HCT116 (cell line): ENCODE measurements around the gene TMEM217. TPM values are rescaled to one million over a fixed set of nuclear protein-coding genes. Genes with fewer than 3 reads are reported as not detected.

Experiments
- ATAC-seq: fragments of 200-7000 bp; cut with Tn5 transposase; 2 replicates; pipeline ENCODE4 v1.9.1; 2020; ENCODE audit warnings: mild to moderate bottlenecking, moderate library complexity
- BruUV-seq: library from RNA; stranded (reverse); fragments of 400-500 nt; replicated peaks from 2 replicates; lab custom pipeline; 2021; lab: Mats Ljungman, UMichigan
- CTCF ChIA-PET: fragments of 300-600 bp; sonication (Branson Sonifier 250); formaldehyde crosslinking; loops from one replicate; lab custom pipeline; 2021; ENCODE audit warnings: antibody characterized with exemption; lab: Charles Lee
- POLR2A ChIA-PET: fragments of 300-600, 350-600 bp; sonication (Branson Sonifier 250); formaldehyde crosslinking; loops from one replicate; lab custom pipeline; 2021; ENCODE audit warnings: antibody characterized with exemption; lab: Charles Lee
- RAD21 ChIA-PET, 2 experiments: fragments of 300-600 bp; sonication (Branson Sonifier 250); formaldehyde crosslinking; loops; one replicate each; lab custom pipeline; 2023; ENCODE audit warnings: low total read pairs in 2 of 2; ENCODE audit not compliant: uncharacterized antibody in 2 of 2, unreplicated experiment in 2 of 2, low non-redundant PET in 1 of 2; lab: Charles Lee
- DNase-seq: peaks from one replicate; pipeline ENCODE4 v3.0.0-alpha.2; 2010; ENCODE audit warnings: low read depth, low spot score
- H2AFZ ChIP-seq: fragments of 200-600 bp; shearing (Covaris generic), sonication (generic); 2 replicates; pipeline ENCODE4 v1.6.1; 2017; ENCODE audit warnings: low read depth, mixed run types, mixed read lengths, antibody characterized with exemption, low read length; ENCODE audit not compliant: poor library complexity, severe bottlenecking
- H3K27ac ChIP-seq: 2 replicates; pipeline ENCODE4 v1.5.1; 2012; ENCODE audit warnings: low read depth, low read length
- H3K27me3 ChIP-seq: fragments of 200-600 bp; sonication (generic); 2 replicates; pipeline ENCODE4 v1.6.1; 2016; ENCODE audit warnings: mixed run types, low read length, mixed read lengths; ENCODE audit not compliant: insufficient read depth
- H3K36me3 ChIP-seq, 2 experiments: fragments of 200-500 bp in 1 of 2; fragments of 200-600 bp in 1 of 2; sonication (Bioruptor generic) in 1 of 2; sonication (generic) in 1 of 2; 2 replicates each; pipeline versions ENCODE4 v1.5.1 to v1.6.1; 2014 to 2016; ENCODE audit warnings: low read length in 2 of 2, inconsistent platforms in 1 of 2, mixed read lengths in 1 of 2, mixed run types in 1 of 2; ENCODE audit not compliant: insufficient read depth in 2 of 2, control insufficient read depth in 1 of 2
- H3K4me1 ChIP-seq, 2 experiments: fragments of 200-600 bp in 1 of 2; sonication (generic) in 1 of 2; 2 replicates each; pipeline versions ENCODE4 v1.5.1 to v1.6.1; 2012 to 2017; ENCODE audit warnings: low read length in 2 of 2, inconsistent platforms in 1 of 2, mild to moderate bottlenecking in 1 of 2, mixed read lengths in 1 of 2, mixed run types in 1 of 2, moderate library complexity in 1 of 2; ENCODE audit not compliant: insufficient read depth in 2 of 2, control insufficient read depth in 1 of 2
- H3K4me2 ChIP-seq: fragments of 200-600 bp; sonication (generic); 2 replicates; pipeline ENCODE4 v1.6.1; 2017; ENCODE audit warnings: mixed run types, low read length, mixed read lengths
- H3K4me3 ChIP-seq, 2 experiments: fragments of 200-600 bp in 1 of 2; sonication (generic) in 1 of 2; replicated peaks in 1 of 2; 2 replicates each; pipeline ENCODE4 v1.5.1; 2011 to 2016; ENCODE audit warnings: low read length in 2 of 2, control low read depth in 1 of 2, low read depth in 1 of 2, mild to moderate bottlenecking in 1 of 2, mixed read lengths in 1 of 2, mixed run types in 1 of 2
- H3K79me2 ChIP-seq: fragments of 200-600 bp; sonication (generic); 2 replicates; pipeline ENCODE4 v1.6.1; 2017; ENCODE audit warnings: mild to moderate bottlenecking, mixed run types, low read length, moderate library complexity, mixed read lengths; ENCODE audit not compliant: insufficient read depth
- H3K9ac ChIP-seq: fragments of 200-600 bp; sonication (generic); 2 replicates; pipeline ENCODE4 v1.6.1; 2016; ENCODE audit warnings: low read length, mixed read lengths
- H3K9me2 ChIP-seq: fragments of 200-600 bp; sonication (generic), shearing (Covaris generic); 2 replicates; pipeline ENCODE4 v1.6.1; 2017; ENCODE audit warnings: mixed run types, mild to moderate bottlenecking, moderate library complexity; ENCODE audit not compliant: insufficient read depth
- H3K9me3 ChIP-seq, 2 experiments: fragments of 200-500 bp in 1 of 2; fragments of 200-600 bp in 1 of 2; sonication (Bioruptor generic) in 1 of 2; sonication (generic) in 1 of 2; 2 replicates each; pipeline ENCODE4 v1.6.1; 2014 to 2017; ENCODE audit warnings: low read length in 2 of 2, mixed read lengths in 2 of 2, inconsistent platforms in 1 of 2, low read depth in 1 of 2, mild to moderate bottlenecking in 1 of 2, mixed run types in 1 of 2, moderate library complexity in 1 of 2; ENCODE audit not compliant: control insufficient read depth in 1 of 2, insufficient read depth in 1 of 2
- H4K20me1 ChIP-seq: fragments of 200-600 bp; sonication (generic), shearing (Covaris generic); 2 replicates; pipeline ENCODE4 v1.6.1; 2017; ENCODE audit warnings: mixed run types, mild to moderate bottlenecking, moderate library complexity; ENCODE audit not compliant: insufficient read depth
- CTCF ChIP-seq, 3 experiments: fragments of 200-600 bp in 1 of 3; sonication (generic) in 1 of 3; IDR thresholded peaks in 2 of 3; conservative IDR thresholded peaks in 1 of 3; 2 replicates each; pipeline ENCODE4 v1.5.1; 2012 to 2017; ENCODE audit warnings: low read depth in 2 of 3, low read length in 2 of 3, antibody characterized with exemption in 1 of 3, borderline replicate concordance in 1 of 3, control low read depth in 1 of 3, mild to moderate bottlenecking in 1 of 3, mixed read lengths in 1 of 3, mixed run types in 1 of 3, moderate library complexity in 1 of 3; ENCODE audit not compliant: insufficient read depth in 1 of 3
- FOSL1 ChIP-seq: IDR thresholded peaks from 2 replicates; pipeline ENCODE4 v1.6.1; 2012; ENCODE audit warnings: low read depth
- POLR2AphosphoS5 ChIP-seq: IDR thresholded peaks from 2 replicates; pipeline ENCODE4 v1.6.1; 2011; ENCODE audit warnings: mild to moderate bottlenecking, low read depth, low read length, moderate library complexity
- SP1 ChIP-seq: IDR thresholded peaks from 2 replicates; pipeline ENCODE4 v1.6.1; 2012; ENCODE audit warnings: low read depth
- TCF7L2 ChIP-seq: IDR thresholded peaks from 2 replicates; pipeline ENCODE4 v1.7.0; 2011; ENCODE audit warnings: borderline replicate concordance, inconsistent platforms; ENCODE audit not compliant: insufficient read depth, insufficient read length; ENCODE audit errors: extremely low read depth
- YY1 ChIP-seq: IDR thresholded peaks from 2 replicates; pipeline ENCODE4 v1.6.1; 2011; ENCODE audit warnings: low read length, low read depth, moderate library complexity, mild to moderate bottlenecking; ENCODE audit not compliant: insufficient replicate concordance; ENCODE audit errors: extremely low read depth
- ZFX ChIP-seq: fragments of 450-650 bp; IDR thresholded peaks from 2 replicates; pipeline ENCODE4 v1.6.1; 2017
- ZNF274 ChIP-seq: fragments of 200-500 bp; sonication (Bioruptor generic); IDR thresholded peaks from 2 replicates; pipeline ENCODE4 v1.6.1; 2014; ENCODE audit warnings: mild to moderate bottlenecking, low read depth, low read length, inconsistent platforms
- intact Hi-C: fragments of 100-400 bp; cut with micrococcal nuclease; formaldehyde crosslinking; loops from 2 replicates; pipeline ENCODE4 v1.10.0; 2022
- total RNA-seq: library from RNA; stranded (reverse); gene quantifications from one replicate; pipeline ENCODE4 v1.2.1, GENCODE V29; 2021; ENCODE audit not compliant: unreplicated experiment
- TF ChIP-seq, protein P1 (sequence below): IDR thresholded peaks from 2 replicates; pipeline ENCODE4 v1.6.1; 2012; ENCODE audit warnings: low read depth
- TF ChIP-seq, protein P2 (sequence below): IDR thresholded peaks from 2 replicates; pipeline ENCODE4 v1.6.1; 2012

TMEM217 gene
- total RNA-seq, 1 experiment from 2014 or later, result 0.98 TPM

- Histone ChIP-seq H2AFZ (no peak overlapping the region), H3K4me1 (0 out of 4 replicates have a peak, but pooled peaks cover 0 to 3% of the 10 kb centered on the region in 2 experiments), H3K27ac (no peak overlapping the region), H3K9me2 (no peaks in the 10 kb centered on the region), H3K4me3 (no peak overlapping the region), H3K79me2 (no peaks in the 10 kb centered on the region), H3K27me3 (no peaks in the 10 kb centered on the region), H3K4me2 (no peak overlapping the region), H3K9ac (no peak overlapping the region), H4K20me1 (0 out of 2 replicates have a peak, but pooled peaks cover 6% of the 10 kb centered on the region), H3K36me3 (peaks cover 16 to 35% of the 10 kb centered on the region in 2 experiments), H3K9me3 (no peaks in the 10 kb centered on the region)
- TF ChIP-seq POLR2AphosphoS5, result no peak
- TF ChIP-seq, protein P1, sequence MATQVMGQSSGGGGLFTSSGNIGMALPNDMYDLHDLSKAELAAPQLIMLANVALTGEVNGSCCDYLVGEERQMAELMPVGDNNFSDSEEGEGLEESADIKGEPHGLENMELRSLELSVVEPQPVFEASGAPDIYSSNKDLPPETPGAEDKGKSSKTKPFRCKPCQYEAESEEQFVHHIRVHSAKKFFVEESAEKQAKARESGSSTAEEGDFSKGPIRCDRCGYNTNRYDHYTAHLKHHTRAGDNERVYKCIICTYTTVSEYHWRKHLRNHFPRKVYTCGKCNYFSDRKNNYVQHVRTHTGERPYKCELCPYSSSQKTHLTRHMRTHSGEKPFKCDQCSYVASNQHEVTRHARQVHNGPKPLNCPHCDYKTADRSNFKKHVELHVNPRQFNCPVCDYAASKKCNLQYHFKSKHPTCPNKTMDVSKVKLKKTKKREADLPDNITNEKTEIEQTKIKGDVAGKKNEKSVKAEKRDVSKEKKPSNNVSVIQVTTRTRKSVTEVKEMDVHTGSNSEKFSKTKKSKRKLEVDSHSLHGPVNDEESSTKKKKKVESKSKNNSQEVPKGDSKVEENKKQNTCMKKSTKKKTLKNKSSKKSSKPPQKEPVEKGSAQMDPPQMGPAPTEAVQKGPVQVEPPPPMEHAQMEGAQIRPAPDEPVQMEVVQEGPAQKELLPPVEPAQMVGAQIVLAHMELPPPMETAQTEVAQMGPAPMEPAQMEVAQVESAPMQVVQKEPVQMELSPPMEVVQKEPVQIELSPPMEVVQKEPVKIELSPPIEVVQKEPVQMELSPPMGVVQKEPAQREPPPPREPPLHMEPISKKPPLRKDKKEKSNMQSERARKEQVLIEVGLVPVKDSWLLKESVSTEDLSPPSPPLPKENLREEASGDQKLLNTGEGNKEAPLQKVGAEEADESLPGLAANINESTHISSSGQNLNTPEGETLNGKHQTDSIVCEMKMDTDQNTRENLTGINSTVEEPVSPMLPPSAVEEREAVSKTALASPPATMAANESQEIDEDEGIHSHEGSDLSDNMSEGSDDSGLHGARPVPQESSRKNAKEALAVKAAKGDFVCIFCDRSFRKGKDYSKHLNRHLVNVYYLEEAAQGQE, result no peak
- TF ChIP-seq ZNF274, result no peak
- no peak for TF ChIP-seq TCF7L2
- no peak for TF ChIP-seq CTCF (IDR thresholded peaks at IDR 0.05 in 2 of 3, conservative IDR thresholded peaks at IDR 0.05 in 1 of 3; ENCODE audit: borderline replicate concordance in 1 of 3, insufficient read depth in 1 of 3, low read depth in 2 of 3, low read length in 2 of 3)
- no peak for TF ChIP-seq SP1
- no peak for TF ChIP-seq ZFX
- no peak for TF ChIP-seq YY1
- TF ChIP-seq, protein P2, sequence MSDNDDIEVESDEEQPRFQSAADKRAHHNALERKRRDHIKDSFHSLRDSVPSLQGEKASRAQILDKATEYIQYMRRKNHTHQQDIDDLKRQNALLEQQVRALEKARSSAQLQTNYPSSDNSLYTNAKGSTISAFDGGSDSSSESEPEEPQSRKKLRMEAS, result no peak
- no peak for TF ChIP-seq FOSL1
- ChIA-PET CTCF (no interaction called here), POLR2A (no interaction called here), RAD21 (no interaction called here)
- no peak for ATAC-seq
- DNase-seq, result no peak
- BruUV-seq, result TSS peak; percentile 19
- intact Hi-C loops, result no loop called here
Observed at GRCh38 chr6:37287519-37288157, 29.7 kb upstream of the TMEM217 start.
